ENCODE measurements around the gene RBM47.

DNA sequence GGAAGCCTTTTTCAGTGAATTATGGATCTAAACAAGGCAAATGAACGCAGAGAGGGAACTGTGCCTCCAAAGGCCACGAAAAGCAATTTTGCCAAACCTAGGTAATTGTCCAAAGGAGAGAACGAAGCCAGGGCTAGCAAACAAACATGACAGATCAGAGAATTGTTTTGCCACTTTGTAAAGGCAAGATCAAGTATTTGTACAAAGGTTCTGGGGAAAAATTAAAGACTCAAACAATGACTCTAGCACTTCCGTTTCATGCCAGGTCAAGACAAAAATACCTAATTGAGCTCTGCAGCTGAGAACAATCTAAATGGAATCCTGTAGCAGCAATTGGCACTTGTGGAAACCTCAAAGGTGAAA lies 8.5 kb downstream of the RBM47 start:
- TF ChIP-seq KDM1A (IDR thresholded peaks at IDR 0.05; ENCODE audit: borderline replicate concordance), result no peak
- TF ChIP-seq CTCF (IDR thresholded peaks at IDR 0.05 in 2 of 3, conservative IDR thresholded peaks at IDR 0.05 in 1 of 3; ENCODE audit: control insufficient read depth in 2 of 3, extremely low read depth in 1 of 3, insufficient read depth in 1 of 3, low read depth in 3 of 3, low read length in 3 of 3), result no peak
- TF ChIP-seq SREBF1 (IDR thresholded peaks at IDR 0.05; ENCODE audit: low read length), result no peak
- no peak for TF ChIP-seq SMAD1 (IDR thresholded peaks at IDR 0.05; ENCODE audit: low read depth, partially characterized antibody)
- TF ChIP-seq POLR2AphosphoS5 (IDR thresholded peaks at IDR 0.05; ENCODE audit: low read length), result no peak
- no peak for TF ChIP-seq EZH2 (IDR thresholded peaks at IDR 0.05; ENCODE audit: borderline replicate concordance, control insufficient read depth, low read depth, low read length)
- no peak for TF ChIP-seq REST (IDR thresholded peaks at IDR 0.05; ENCODE audit: low read depth, low read length)
- TF ChIP-seq SP1 (IDR thresholded peaks at IDR 0.05; ENCODE audit: low read depth, low read length), result no peak
- TF ChIP-seq ETV6 (conservative IDR thresholded peaks at IDR 0.05 in 1 of 2, IDR thresholded peaks at IDR 0.05 in 1 of 2; ENCODE audit: borderline replicate concordance in 1 of 2, low read depth in 1 of 2), result no peak
- TF ChIP-seq POLR2A (IDR thresholded peaks at IDR 0.05; ENCODE audit: low read depth, low read length), result no peak
- no peak for TF ChIP-seq ZBED1 (IDR thresholded peaks at IDR 0.05; ENCODE audit: borderline replicate concordance)
- TF ChIP-seq KLF5 (IDR thresholded peaks at IDR 0.05; ENCODE audit: partially characterized antibody), result no peak

Measured in GM12878 (cell line).